ENCODE results near the gene SYK.
"Not testable (repeated sequence)": the region's sequence is repeated elsewhere in the genome, so short reads cannot be mapped to it uniquely, and the experiment has no call there.

Gene SYK

GRCh38 chr9:90801241-90801972 is at the start of gene SYK:
Gene SYK, plus strand, starts transcription at chr9:90801819. Its CDS starts 42,080 bp downstream, at chr9:90843899.
- DNase-seq: no peak

- peak; percentile 36 to 46 for DNase-seq
Observed at GRCh38 chr9:90755514-90756371, 45.9 kb upstream of the SYK start.

GRCh38 chr9:90760577-90760976 is 41.0 kb upstream of the SYK start:
- DNase-seq: not testable (repeated sequence)

- DNase-seq: no peak
Observed at GRCh38 chr9:90766731-90767130, 34.9 kb upstream of the SYK start.

- DNase-seq: no peak
Observed at GRCh38 chr9:90767523-90768100, 34.0 kb upstream of the SYK start.

GRCh38 chr9:90770182-90770738 is 31.4 kb upstream of the SYK start:
- DNase-seq: no peak

- DNase-seq: no peak
Observed at GRCh38 chr9:90770927-90771326, 30.7 kb upstream of the SYK start.

- DNase-seq: no peak
Observed at GRCh38 chr9:90772386-90772785, 29.2 kb upstream of the SYK start.

GRCh38 chr9:90773617-90774016 is 28.0 kb upstream of the SYK start:
- DNase-seq: no peak

- no peak for DNase-seq
Observed at GRCh38 chr9:90774071-90774470, 27.5 kb upstream of the SYK start.

GRCh38 chr9:90774682-90775081 is 26.9 kb upstream of the SYK start:
- DNase-seq: no peak

- DNase-seq: no peak
Observed at GRCh38 chr9:90775657-90776056, 26.0 kb upstream of the SYK start.

GRCh38 chr9:90778746-90779145 is 22.9 kb upstream of the SYK start:
- DNase-seq: no peak

GRCh38 chr9:90783552-90783951 is 18.1 kb upstream of the SYK start:
- DNase-seq: no peak

- no peak for DNase-seq
Observed at GRCh38 chr9:90783964-90784363, 17.7 kb upstream of the SYK start.

- DNase-seq: no peak
Observed at GRCh38 chr9:90787771-90788460, 13.7 kb upstream of the SYK start.

- DNase-seq: not testable (repeated sequence)
Observed at GRCh38 chr9:90788527-90788926, 13.1 kb upstream of the SYK start.

- no peak for DNase-seq
Observed at GRCh38 chr9:90789408-90789807, 12.2 kb upstream of the SYK start.

GRCh38 chr9:90789862-90790261 is 11.8 kb upstream of the SYK start:
- DNase-seq: no peak

- DNase-seq: not testable (repeated sequence)
Observed at GRCh38 chr9:90793024-90793423, 8.6 kb upstream of the SYK start.

GRCh38 chr9:90793729-90794128 is 7.9 kb upstream of the SYK start:
- DNase-seq: no peak

GRCh38 chr9:90795084-90795483 is 6.5 kb upstream of the SYK start:
- no peak for DNase-seq

GRCh38 chr9:90795871-90796317 is 5.7 kb upstream of the SYK start:
- DNase-seq: no peak
